HepG2 (cell line): ENCODE data around the gene TRAF4. TPM values are rescaled to one million over a fixed set of nuclear protein-coding genes. Genes with fewer than 3 reads are reported as not detected.
A peak's percentile ranks its signal among the peaks of the same experiment; 100 is the strongest.

Experiments
- EED ChIP-seq: sonication (generic); formaldehyde crosslinking; IDR thresholded peaks from 2 replicates; pipeline ENCODE4 v1.5.0; 2020; ENCODE audit warnings: mild to moderate bottlenecking, missing genetic modification reagents
- GABPA ChIP-seq, 2 experiments: IDR thresholded peaks; 2 replicates each; pipeline ENCODE4 v1.6.1; 2011 to 2016; ENCODE audit warnings: low read depth in 2 of 2, low read length in 1 of 2, missing biosample characterization in 1 of 2, missing genetic modification characterization in 1 of 2
- KDM3A ChIP-seq: IDR thresholded peaks from 2 replicates; pipeline ENCODE4 v1.6.1; 2018; ENCODE audit warnings: low read depth, missing compliant biosample characterization
- KLF9 ChIP-seq: IDR thresholded peaks from 2 replicates; pipeline ENCODE4 v1.6.1; 2016; ENCODE audit warnings: low read depth
- LCORL ChIP-seq, 2 experiments: fragments of 450-650 bp in 1 of 2; sonication (generic) in 1 of 2; formaldehyde crosslinking in 1 of 2; IDR thresholded peaks; 2 replicates each; pipeline versions ENCODE4 v1.5.0 to v1.6.1; 2017 to 2020; ENCODE audit warnings: antibody characterized with exemption in 1 of 2, missing genetic modification reagents in 1 of 2
- MIXL1 ChIP-seq: IDR thresholded peaks from 2 replicates; pipeline ENCODE4 v1.6.1; 2016
- NFIB ChIP-seq: sonication (generic); formaldehyde crosslinking; IDR thresholded peaks from 2 replicates; pipeline ENCODE4 v1.9.0; 2021; ENCODE audit warnings: missing genetic modification reagents, mild to moderate bottlenecking, borderline replicate concordance
- NKX3-1 ChIP-seq: sonication (generic); formaldehyde crosslinking; IDR thresholded peaks from 2 replicates; pipeline ENCODE4 v1.5.0; 2020; ENCODE audit warnings: missing genetic modification reagents
- PHF20 ChIP-seq: sonication (generic); formaldehyde crosslinking; IDR thresholded peaks from 2 replicates; pipeline ENCODE4 v1.5.0; 2020; ENCODE audit warnings: mild to moderate bottlenecking, missing genetic modification reagents
- ZBTB3 ChIP-seq: sonication (generic); formaldehyde crosslinking; IDR thresholded peaks from 2 replicates; pipeline ENCODE4 v1.4.0; 2020; ENCODE audit warnings: low read depth, mild to moderate bottlenecking, moderate library complexity, missing genetic modification reagents, borderline replicate concordance
- ZFP62 ChIP-seq: sonication (generic); formaldehyde crosslinking; IDR thresholded peaks from 2 replicates; pipeline ENCODE4 v1.4.0; 2020; ENCODE audit warnings: missing genetic modification reagents
- ZFX ChIP-seq: sonication (generic); formaldehyde crosslinking; IDR thresholded peaks from 2 replicates; pipeline ENCODE4 v1.4.0; 2020; ENCODE audit warnings: mild to moderate bottlenecking, low read depth, missing genetic modification reagents, moderate library complexity
- ZNF543 ChIP-seq: sonication (generic); formaldehyde crosslinking; IDR thresholded peaks from 2 replicates; pipeline ENCODE4 v1.4.0; 2020; ENCODE audit warnings: mild to moderate bottlenecking, missing genetic modification reagents
- ZNF652 ChIP-seq: IDR thresholded peaks from 2 replicates; pipeline ENCODE4 v1.6.1; 2016; ENCODE audit warnings: low read depth, borderline replicate concordance
- ZNF761 ChIP-seq: sonication (generic); formaldehyde crosslinking; conservative IDR thresholded peaks from 2 replicates; pipeline ENCODE4 v1.4.0; 2020; ENCODE audit warnings: mild to moderate bottlenecking, missing genetic modification reagents
- ZSCAN20 ChIP-seq: sonication (generic); formaldehyde crosslinking; IDR thresholded peaks from 2 replicates; pipeline ENCODE4 v1.4.0; 2020; ENCODE audit warnings: missing genetic modification reagents, mild to moderate bottlenecking, borderline replicate concordance
- ZSCAN25 ChIP-seq: sonication (generic); formaldehyde crosslinking; IDR thresholded peaks from 2 replicates; pipeline ENCODE4 v1.8.0; 2022; ENCODE audit warnings: mild to moderate bottlenecking, missing genetic modification reagents
- polyA plus RNA-seq, 8 experiments: library from polyadenylated mRNA; depleted of rRNA in 3 of 8; stranded (reverse) in 7 of 8; unstranded in 1 of 8; fragments of >200 nt; fragmentation: Illumina TruSeq in 4 of 8; extraction: Trizol in 4 of 8; gene quantifications; 2 replicates each; pipeline versions ENCODE4 v1.2.1 to v1.2.3, GENCODE V29; 2011 to 2016; ENCODE audit warnings: low read depth in 4 of 8, missing spikeins in 1 of 8, mixed read lengths in 1 of 8; ENCODE audit not compliant: insufficient read depth in 1 of 8
- total RNA-seq, 5 experiments: library from RNA; depleted of rRNA; stranded (reverse); fragments of >200 nt; fragmentation: Illumina TruSeq; extraction: Trizol; gene quantifications; 2 replicates each; pipeline ENCODE4 v1.2.3, GENCODE V29; 2016; ENCODE audit warnings: low read depth in 1 of 5
- TF ChIP-seq, protein P1 (sequence below): sonication (generic); formaldehyde crosslinking; conservative IDR thresholded peaks from 2 replicates; pipeline ENCODE4 v1.4.0; 2020; ENCODE audit warnings: mild to moderate bottlenecking, missing genetic modification reagents, moderate library complexity
- TF ChIP-seq, protein P2 (sequence below): sonication (generic); formaldehyde crosslinking; IDR thresholded peaks from 2 replicates; pipeline ENCODE4 v1.4.0; 2020; ENCODE audit warnings: mild to moderate bottlenecking, missing genetic modification reagents
- TF ChIP-seq, protein P3 (sequence below): sonication (generic); formaldehyde crosslinking; IDR thresholded peaks from 2 replicates; pipeline ENCODE4 v1.4.0; 2020; ENCODE audit warnings: missing genetic modification reagents
- TF ChIP-seq, protein P4 (sequence below): sonication (generic); formaldehyde crosslinking; IDR thresholded peaks from 2 replicates; pipeline ENCODE4 v1.4.0; 2020; ENCODE audit warnings: mild to moderate bottlenecking, missing genetic modification reagents

Gene TRAF4
- total and polyA plus RNA-seq, 2 of the 13 experiments (the other 11 are each of a cell fraction or from before 2014, with no cell fraction given): 86.0 to 89.9 TPM

DNA sequence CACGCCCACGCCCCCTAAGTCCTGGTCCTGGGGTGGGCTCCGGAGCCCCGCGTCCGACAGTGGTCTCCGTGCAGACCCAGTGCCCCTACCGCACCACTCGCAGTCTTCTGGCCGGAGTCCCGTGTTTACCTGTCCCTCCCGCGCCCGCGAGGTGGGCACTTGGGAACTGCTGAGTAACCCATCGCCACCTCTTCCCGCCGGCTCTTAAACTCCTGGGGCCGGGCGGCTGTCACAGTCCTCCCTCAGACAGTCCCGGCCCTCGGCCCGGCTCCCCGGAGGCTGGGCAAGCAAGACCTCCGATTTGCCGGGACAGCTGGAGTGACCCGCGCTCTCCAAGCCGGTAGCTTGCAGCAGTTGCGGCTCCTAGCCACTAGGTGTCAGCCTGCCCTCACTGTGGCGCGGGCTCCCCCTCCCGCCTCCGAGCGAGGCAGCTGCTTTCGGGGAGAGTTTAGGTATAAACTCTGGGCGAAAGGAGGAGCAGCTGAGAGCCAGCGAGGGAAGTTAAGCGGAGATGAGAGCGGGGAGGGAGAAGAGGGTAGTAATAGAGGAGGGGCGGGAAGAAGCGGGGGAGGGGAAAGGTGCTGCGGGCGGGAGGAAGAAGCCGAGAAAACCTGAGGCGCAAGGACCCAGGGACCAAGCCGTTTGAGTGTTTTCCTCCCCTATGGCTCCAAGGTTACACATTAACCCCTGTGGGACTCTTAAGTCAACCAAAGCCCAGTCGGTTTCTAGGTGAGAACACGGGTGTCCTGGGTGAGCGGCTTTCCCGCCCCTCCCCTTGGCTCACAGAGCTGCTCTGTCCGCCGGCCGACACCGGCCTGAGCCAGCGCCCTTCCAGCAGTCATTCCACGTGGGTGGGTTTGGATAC, 17.0 kb upstream of the TRAF4 start (continued):
- TF ChIP-seq, protein P1, sequence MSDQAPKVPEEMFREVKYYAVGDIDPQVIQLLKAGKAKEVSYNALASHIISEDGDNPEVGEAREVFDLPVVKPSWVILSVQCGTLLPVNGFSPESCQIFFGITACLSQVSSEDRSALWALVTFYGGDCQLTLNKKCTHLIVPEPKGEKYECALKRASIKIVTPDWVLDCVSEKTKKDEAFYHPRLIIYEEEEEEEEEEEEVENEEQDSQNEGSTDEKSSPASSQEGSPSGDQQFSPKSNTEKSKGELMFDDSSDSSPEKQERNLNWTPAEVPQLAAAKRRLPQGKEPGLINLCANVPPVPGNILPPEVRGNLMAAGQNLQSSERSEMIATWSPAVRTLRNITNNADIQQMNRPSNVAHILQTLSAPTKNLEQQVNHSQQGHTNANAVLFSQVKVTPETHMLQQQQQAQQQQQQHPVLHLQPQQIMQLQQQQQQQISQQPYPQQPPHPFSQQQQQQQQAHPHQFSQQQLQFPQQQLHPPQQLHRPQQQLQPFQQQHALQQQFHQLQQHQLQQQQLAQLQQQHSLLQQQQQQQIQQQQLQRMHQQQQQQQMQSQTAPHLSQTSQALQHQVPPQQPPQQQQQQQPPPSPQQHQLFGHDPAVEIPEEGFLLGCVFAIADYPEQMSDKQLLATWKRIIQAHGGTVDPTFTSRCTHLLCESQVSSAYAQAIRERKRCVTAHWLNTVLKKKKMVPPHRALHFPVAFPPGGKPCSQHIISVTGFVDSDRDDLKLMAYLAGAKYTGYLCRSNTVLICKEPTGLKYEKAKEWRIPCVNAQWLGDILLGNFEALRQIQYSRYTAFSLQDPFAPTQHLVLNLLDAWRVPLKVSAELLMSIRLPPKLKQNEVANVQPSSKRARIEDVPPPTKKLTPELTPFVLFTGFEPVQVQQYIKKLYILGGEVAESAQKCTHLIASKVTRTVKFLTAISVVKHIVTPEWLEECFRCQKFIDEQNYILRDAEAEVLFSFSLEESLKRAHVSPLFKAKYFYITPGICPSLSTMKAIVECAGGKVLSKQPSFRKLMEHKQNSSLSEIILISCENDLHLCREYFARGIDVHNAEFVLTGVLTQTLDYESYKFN (CRISPR knock-in tag): peak; percentile 53
- no peak for TF ChIP-seq ZNF543 (CRISPR knock-in tag)
- peak; percentile 49; the same call in 1 of the 2 replicates for TF ChIP-seq ZSCAN25 (CRISPR knock-in tag)
- no peak for TF ChIP-seq ZFP62 (CRISPR knock-in tag)
- no peak for TF ChIP-seq ZBTB3
- peak; percentile 99 for TF ChIP-seq KDM3A (CRISPR knock-in tag)
- TF ChIP-seq EED (CRISPR knock-in tag): no peak; the same call in 1 of the 2 replicates
- peak; percentile 77; the same call in 1 of the 2 replicates for TF ChIP-seq ZNF652 (CRISPR knock-in tag)
- TF ChIP-seq, protein P2, sequence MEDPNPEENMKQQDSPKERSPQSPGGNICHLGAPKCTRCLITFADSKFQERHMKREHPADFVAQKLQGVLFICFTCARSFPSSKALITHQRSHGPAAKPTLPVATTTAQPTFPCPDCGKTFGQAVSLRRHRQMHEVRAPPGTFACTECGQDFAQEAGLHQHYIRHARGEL (CRISPR knock-in tag): no peak
- TF ChIP-seq NFIB: no peak
- TF ChIP-seq NKX3-1 (CRISPR knock-in tag): no peak
- TF ChIP-seq ZNF761 (CRISPR knock-in tag): no peak
- TF ChIP-seq ZSCAN20: no peak
- TF ChIP-seq LCORL (IDR thresholded peaks at IDR 0.05): no peak
- peak; percentile 92 for TF ChIP-seq LCORL (CRISPR knock-in tag; IDR thresholded peaks at IDR 0.05)
- no peak for TF ChIP-seq KLF9 (CRISPR knock-in tag)
- TF ChIP-seq, protein P3, sequence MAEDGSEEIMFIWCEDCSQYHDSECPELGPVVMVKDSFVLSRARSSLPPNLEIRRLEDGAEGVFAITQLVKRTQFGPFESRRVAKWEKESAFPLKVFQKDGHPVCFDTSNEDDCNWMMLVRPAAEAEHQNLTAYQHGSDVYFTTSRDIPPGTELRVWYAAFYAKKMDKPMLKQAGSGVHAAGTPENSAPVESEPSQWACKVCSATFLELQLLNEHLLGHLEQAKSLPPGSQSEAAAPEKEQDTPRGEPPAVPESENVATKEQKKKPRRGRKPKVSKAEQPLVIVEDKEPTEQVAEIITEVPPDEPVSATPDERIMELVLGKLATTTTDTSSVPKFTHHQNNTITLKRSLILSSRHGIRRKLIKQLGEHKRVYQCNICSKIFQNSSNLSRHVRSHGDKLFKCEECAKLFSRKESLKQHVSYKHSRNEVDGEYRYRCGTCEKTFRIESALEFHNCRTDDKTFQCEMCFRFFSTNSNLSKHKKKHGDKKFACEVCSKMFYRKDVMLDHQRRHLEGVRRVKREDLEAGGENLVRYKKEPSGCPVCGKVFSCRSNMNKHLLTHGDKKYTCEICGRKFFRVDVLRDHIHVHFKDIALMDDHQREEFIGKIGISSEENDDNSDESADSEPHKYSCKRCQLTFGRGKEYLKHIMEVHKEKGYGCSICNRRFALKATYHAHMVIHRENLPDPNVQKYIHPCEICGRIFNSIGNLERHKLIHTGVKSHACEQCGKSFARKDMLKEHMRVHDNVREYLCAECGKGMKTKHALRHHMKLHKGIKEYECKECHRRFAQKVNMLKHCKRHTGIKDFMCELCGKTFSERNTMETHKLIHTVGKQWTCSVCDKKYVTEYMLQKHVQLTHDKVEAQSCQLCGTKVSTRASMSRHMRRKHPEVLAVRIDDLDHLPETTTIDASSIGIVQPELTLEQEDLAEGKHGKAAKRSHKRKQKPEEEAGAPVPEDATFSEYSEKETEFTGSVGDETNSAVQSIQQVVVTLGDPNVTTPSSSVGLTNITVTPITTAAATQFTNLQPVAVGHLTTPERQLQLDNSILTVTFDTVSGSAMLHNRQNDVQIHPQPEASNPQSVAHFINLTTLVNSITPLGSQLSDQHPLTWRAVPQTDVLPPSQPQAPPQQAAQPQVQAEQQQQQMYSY (CRISPR knock-in tag): no peak; the same call in 1 of the 2 replicates
- TF ChIP-seq MIXL1 (CRISPR knock-in tag): no peak; the same call in 1 of the 2 replicates
- TF ChIP-seq, protein P4, sequence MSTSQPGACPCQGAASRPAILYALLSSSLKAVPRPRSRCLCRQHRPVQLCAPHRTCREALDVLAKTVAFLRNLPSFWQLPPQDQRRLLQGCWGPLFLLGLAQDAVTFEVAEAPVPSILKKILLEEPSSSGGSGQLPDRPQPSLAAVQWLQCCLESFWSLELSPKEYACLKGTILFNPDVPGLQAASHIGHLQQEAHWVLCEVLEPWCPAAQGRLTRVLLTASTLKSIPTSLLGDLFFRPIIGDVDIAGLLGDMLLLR (CRISPR knock-in tag): peak; percentile 48; the same call in 1 of the 2 replicates
- 0 out of 2 replicates have a peak, but pooled peaks have one; percentile 0 for TF ChIP-seq GABPA (IDR thresholded peaks at IDR 0.05; ENCODE audit: low read depth, low read length)
- peak; percentile 50 for TF ChIP-seq GABPA (CRISPR knock-in tag; IDR thresholded peaks at IDR 0.05; ENCODE audit: low read depth)
- 0 out of 2 replicates have a peak, but pooled peaks have one; percentile 4 for TF ChIP-seq PHF20 (CRISPR knock-in tag)
- TF ChIP-seq ZFX (CRISPR knock-in tag): peak; percentile 53
